ENCODE data around the gene MYH10. TPM values are rescaled to one million over a fixed set of nuclear protein-coding genes. Genes with fewer than 3 reads are reported as not detected.

The MYH10 gene
- total and polyA plus RNA-seq, 5 donors from 2014 or later, result 0.67 to 4.0 (median 1.1) TPM

DNA sequence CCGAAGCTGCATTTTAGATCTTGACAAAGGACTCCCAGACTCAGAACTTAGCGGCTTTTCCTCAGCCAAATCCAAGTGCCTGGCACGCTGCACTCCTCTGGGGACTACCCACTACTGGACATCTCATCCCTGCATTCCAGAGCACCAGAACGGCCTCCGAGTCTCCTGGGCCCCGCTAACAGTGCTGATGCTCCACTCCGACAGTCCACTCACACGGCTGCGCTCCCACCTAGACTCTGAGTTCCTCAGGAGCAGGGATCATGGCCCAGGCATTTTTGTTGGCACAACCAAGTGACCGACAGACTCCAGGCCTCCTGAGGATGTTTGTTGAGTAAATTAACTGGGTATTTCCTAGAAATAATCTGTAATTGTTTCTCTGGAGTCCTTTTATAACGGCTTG, 115.7 kb downstream of the MYH10 start:
- Histone ChIP-seq H3K4me3 (ENCODE audit: low read depth, low read length) (no peak overlapping the region), H3K4me1 (ENCODE audit: control insufficient read depth, insufficient read depth, low read length, poor library complexity, severe bottlenecking) (no peaks in the 10 kb centered on the region), H3K36me3 (ENCODE audit: control insufficient read depth, insufficient read depth, low read length) (no peaks in the 10 kb centered on the region), H3K9me3 (ENCODE audit: control insufficient read depth in 2 of 2, low read length in 2 of 2) (no peaks in the 10 kb centered on the region), H3K27ac (ENCODE audit: insufficient read depth, low read length, poor library complexity, severe bottlenecking) (no peak overlapping the region), H3K27me3 (ENCODE audit: control insufficient read depth, insufficient read depth, low read length) (no peaks in the 10 kb centered on the region)
- Mint-ChIP-seq H3K36me3 (peaks cover 15% of the 10 kb centered on the region), H3K4me3 (no peak overlapping the region), H3K4me1 (no peaks in the 10 kb centered on the region), H3K27me3 (no peaks in the 10 kb centered on the region), H3K27ac (no peak overlapping the region), H3K9me3 (no peaks in the 10 kb centered on the region)
- DNase-seq (no peak), ATAC-seq (ENCODE audit: low read depth in 2 of 2) (no peak)

DNA sequence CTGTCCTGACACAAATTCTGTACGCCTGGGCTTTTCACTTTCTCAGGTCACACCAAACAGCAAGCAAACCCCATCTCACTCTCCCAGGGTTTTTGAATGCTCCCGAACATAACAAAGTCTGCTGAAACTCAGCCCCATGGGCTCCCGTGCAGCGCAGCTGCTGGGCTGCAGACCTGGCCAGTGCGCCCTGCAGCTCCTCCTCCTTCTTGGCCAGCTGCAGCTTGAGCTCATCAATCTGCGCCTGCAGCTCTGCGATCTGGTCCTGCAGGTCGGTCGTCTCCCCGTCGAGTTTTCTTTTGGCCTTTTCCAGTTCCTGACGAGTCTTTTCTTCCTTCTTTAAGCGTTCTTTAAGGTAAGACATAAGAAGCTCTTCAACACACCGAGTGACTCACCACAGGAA, 124.4 kb downstream of the MYH10 start:
- no peaks in the 10 kb centered on the region for H3K9me3 ChIP-seq (ENCODE audit: control insufficient read depth in 2 of 2, low read length in 2 of 2)
- no peak overlapping the region for H3K4me3 ChIP-seq (ENCODE audit: low read depth, low read length)
- no peaks in the 10 kb centered on the region for H3K4me1 ChIP-seq (ENCODE audit: control insufficient read depth, insufficient read depth, low read length, poor library complexity, severe bottlenecking)
- no peak overlapping the region for H3K4me3 Mint-ChIP-seq
- no peaks in the 10 kb centered on the region for H3K36me3 ChIP-seq (ENCODE audit: control insufficient read depth, insufficient read depth, low read length)
- no peaks in the 10 kb centered on the region for H3K27me3 ChIP-seq (ENCODE audit: control insufficient read depth, insufficient read depth, low read length)
- DNase-seq, result no peak
- H3K27ac ChIP-seq (ENCODE audit: insufficient read depth, low read length, poor library complexity, severe bottlenecking), result no peak overlapping the region
- H3K9me3 Mint-ChIP-seq, result peaks cover 0 to 2% (median 0%) of the 10 kb centered on the region in 7 donors
- ATAC-seq (ENCODE audit: low read depth in 2 of 2), result no peak
- no peaks in the 10 kb centered on the region for H3K27me3 Mint-ChIP-seq
- H3K36me3 Mint-ChIP-seq, result no peaks in the 10 kb centered on the region
- H3K27ac Mint-ChIP-seq, result no peak overlapping the region
- no peaks in the 10 kb centered on the region for H3K4me1 Mint-ChIP-seq

DNA sequence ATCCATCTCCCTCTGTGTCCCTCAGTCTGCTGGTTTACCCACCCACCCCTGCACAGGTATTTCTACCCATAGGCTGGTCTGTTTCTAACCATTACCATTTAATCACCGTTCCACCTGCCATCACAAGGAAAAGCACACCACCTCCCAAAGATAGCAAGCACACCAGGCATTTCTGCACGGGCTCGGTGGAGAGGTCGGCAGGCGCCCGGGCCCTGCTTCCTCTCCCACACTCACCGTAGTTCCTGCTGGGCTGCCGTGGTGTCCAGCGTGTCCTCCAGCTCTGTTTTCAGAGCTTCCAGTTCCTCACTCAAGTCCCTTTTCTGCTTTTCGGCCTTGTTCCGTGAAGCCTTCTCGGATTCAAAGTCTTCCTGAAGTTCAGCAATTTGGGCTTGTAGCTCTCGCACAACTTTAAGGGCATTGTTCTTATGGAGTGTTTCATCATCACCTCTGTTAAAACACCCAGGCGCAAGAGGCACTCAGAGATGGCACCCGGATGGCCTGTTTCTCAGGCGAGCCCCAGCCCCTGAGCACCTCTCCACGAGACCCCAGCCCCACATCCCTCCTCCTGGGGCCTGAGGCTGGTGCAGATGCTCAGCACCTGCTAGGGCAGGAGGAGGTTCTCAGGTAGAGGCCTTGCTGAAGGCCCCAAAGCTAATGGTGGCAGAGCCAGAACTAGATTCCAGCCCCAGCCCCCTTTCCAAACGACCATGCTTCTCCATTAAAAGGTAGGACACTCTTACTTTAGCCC, 125.9 kb downstream of the MYH10 start:
- H3K36me3 Mint-ChIP-seq, result no peaks in the 10 kb centered on the region
- no peaks in the 10 kb centered on the region for H3K9me3 ChIP-seq (ENCODE audit: control insufficient read depth in 2 of 2, low read length in 2 of 2)
- no peak overlapping the region for H3K4me3 ChIP-seq (ENCODE audit: low read depth, low read length)
- no peaks in the 10 kb centered on the region for H3K4me1 ChIP-seq (ENCODE audit: control insufficient read depth, insufficient read depth, low read length, poor library complexity, severe bottlenecking)
- no peaks in the 10 kb centered on the region for H3K27me3 Mint-ChIP-seq
- H3K27ac Mint-ChIP-seq, result peak overlapping the region in 1 of 3 donors; percentile 53
- ATAC-seq (ENCODE audit: low read depth in 2 of 2) (no peak), DNase-seq (no peak)
- H3K9me3 Mint-ChIP-seq, result peaks cover 0 to 2% (median 0%) of the 10 kb centered on the region in 7 donors
- H3K27me3 ChIP-seq (ENCODE audit: control insufficient read depth, insufficient read depth, low read length), result no peaks in the 10 kb centered on the region
- no peak overlapping the region for H3K27ac ChIP-seq (ENCODE audit: insufficient read depth, low read length, poor library complexity, severe bottlenecking)
- no peaks in the 10 kb centered on the region for H3K4me1 Mint-ChIP-seq
- no peak overlapping the region for H3K4me3 Mint-ChIP-seq
- H3K36me3 ChIP-seq (ENCODE audit: control insufficient read depth, insufficient read depth, low read length), result no peaks in the 10 kb centered on the region

DNA sequence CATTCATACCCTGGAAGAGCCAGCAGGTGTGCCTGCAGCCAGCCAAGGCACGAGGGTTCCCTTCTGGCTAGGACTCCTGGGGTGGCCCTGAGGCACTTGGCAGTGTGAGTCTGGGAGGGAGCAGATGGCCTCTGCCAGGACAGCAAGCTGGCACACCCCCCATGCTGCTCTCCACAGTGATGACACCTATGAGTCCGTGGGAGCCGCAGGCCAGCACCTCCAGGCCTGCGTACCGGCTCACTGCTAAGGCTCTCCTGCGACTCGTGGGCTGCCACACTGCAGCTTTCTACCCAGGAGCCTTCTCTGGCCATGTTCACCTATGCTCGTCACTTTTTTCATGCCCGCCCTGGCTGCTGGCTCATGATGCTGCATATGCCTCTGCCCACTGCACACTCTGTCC, 126.7 kb downstream of the MYH10 start:
- no peak for DNase-seq
- Mint-ChIP-seq H3K4me3 (no peak overlapping the region), H3K9me3 (peaks cover 0 to 2% (median 0%) of the 10 kb centered on the region in 7 donors), H3K27ac (peak overlapping the region in 1 of 3 donors; percentile 44), H3K4me1 (no peaks in the 10 kb centered on the region), H3K27me3 (no peaks in the 10 kb centered on the region), H3K36me3 (no peaks in the 10 kb centered on the region)
- Histone ChIP-seq H3K27me3 (ENCODE audit: control insufficient read depth, insufficient read depth, low read length) (no peaks in the 10 kb centered on the region), H3K36me3 (ENCODE audit: control insufficient read depth, insufficient read depth, low read length) (no peaks in the 10 kb centered on the region), H3K9me3 (ENCODE audit: control insufficient read depth in 2 of 2, low read length in 2 of 2) (no peaks in the 10 kb centered on the region), H3K4me3 (ENCODE audit: low read depth, low read length) (no peak overlapping the region), H3K27ac (ENCODE audit: insufficient read depth, low read length, poor library complexity, severe bottlenecking) (no peak overlapping the region), H3K4me1 (ENCODE audit: control insufficient read depth, insufficient read depth, low read length, poor library complexity, severe bottlenecking) (no peaks in the 10 kb centered on the region)
- ATAC-seq (ENCODE audit: low read depth in 2 of 2), result no peak

DNA sequence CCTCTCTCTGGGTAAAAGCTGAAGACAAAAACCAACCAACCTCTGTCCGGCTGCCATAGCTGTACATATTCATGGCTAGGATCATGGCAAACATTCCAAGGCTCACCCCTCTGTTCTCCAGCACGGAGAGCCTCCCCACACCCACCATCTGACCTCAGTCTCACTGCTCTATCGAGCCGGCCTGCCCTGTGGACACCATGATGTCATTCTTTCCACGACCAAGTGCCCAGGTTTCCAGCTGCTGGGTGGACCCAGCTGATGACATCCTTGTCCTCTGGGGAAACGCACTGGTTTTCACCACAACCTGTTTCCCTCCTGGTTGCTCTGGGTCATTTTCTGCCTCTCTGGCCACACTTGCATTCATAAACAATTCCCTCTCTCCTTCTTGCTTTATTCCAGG, 127.2 kb downstream of the MYH10 start:
- H3K9me3 Mint-ChIP-seq, result peaks cover 0 to 2% (median 0%) of the 10 kb centered on the region in 7 donors
- ATAC-seq (ENCODE audit: low read depth in 2 of 2), result no peak

DNA sequence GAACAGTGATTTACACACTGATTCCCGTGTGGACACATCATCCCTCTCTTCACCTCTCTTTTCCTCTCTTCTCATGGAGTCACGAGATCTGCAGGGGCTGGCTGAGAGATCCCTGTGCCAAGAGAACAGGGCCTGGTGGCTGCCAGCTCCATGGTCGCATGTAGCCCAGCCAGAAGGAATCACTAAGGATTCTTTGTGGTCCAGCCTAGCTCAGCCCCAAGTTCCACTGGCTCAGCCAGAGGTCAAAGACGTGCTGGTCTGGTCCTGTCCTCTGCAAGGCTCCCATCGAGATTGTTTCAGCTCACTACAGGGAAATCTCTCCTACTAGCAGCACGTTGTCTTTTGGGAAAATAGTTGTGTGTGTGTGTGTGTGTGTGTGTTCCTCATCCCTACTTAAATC, 128.4 kb downstream of the MYH10 start:
- H3K27me3 Mint-ChIP-seq, result no peaks in the 10 kb centered on the region
- peaks cover 0 to 2% (median 0%) of the 10 kb centered on the region in 7 donors for H3K9me3 Mint-ChIP-seq
- H3K4me1 Mint-ChIP-seq, result no peaks in the 10 kb centered on the region
- no peaks in the 10 kb centered on the region for H3K4me1 ChIP-seq (ENCODE audit: control insufficient read depth, insufficient read depth, low read length, poor library complexity, severe bottlenecking)
- no peak overlapping the region for H3K4me3 Mint-ChIP-seq
- no peaks in the 10 kb centered on the region for H3K27me3 ChIP-seq (ENCODE audit: control insufficient read depth, insufficient read depth, low read length)
- no peak overlapping the region for H3K4me3 ChIP-seq (ENCODE audit: low read depth, low read length)
- peak overlapping the region in 1 of 3 donors; percentile 39 for H3K27ac Mint-ChIP-seq
- ATAC-seq (ENCODE audit: low read depth in 2 of 2) (no peak), DNase-seq (no peak)
- H3K36me3 Mint-ChIP-seq, result no peaks in the 10 kb centered on the region
- H3K9me3 ChIP-seq (ENCODE audit: control insufficient read depth in 2 of 2, low read length in 2 of 2), result no peaks in the 10 kb centered on the region
- no peaks in the 10 kb centered on the region for H3K36me3 ChIP-seq (ENCODE audit: control insufficient read depth, insufficient read depth, low read length)
- no peak overlapping the region for H3K27ac ChIP-seq (ENCODE audit: insufficient read depth, low read length, poor library complexity, severe bottlenecking)

More for the DNA sequence above, 127.2 kb downstream of the MYH10 start:
- H3K27me3 ChIP-seq (ENCODE audit: control insufficient read depth, insufficient read depth, low read length), result no peaks in the 10 kb centered on the region
- Mint-ChIP-seq H3K27me3 (no peaks in the 10 kb centered on the region), H3K27ac (peak overlapping the region in 1 of 3 donors; percentile 44), H3K4me3 (no peak overlapping the region), H3K36me3 (no peaks in the 10 kb centered on the region), H3K4me1 (no peaks in the 10 kb centered on the region)
- H3K36me3 ChIP-seq (ENCODE audit: control insufficient read depth, insufficient read depth, low read length), result no peaks in the 10 kb centered on the region
- no peaks in the 10 kb centered on the region for H3K4me1 ChIP-seq (ENCODE audit: control insufficient read depth, insufficient read depth, low read length, poor library complexity, severe bottlenecking)
- H3K4me3 ChIP-seq (ENCODE audit: low read depth, low read length), result no peak overlapping the region
- H3K9me3 ChIP-seq (ENCODE audit: control insufficient read depth in 2 of 2, low read length in 2 of 2), result no peaks in the 10 kb centered on the region
- DNase-seq, result no peak
- no peak overlapping the region for H3K27ac ChIP-seq (ENCODE audit: insufficient read depth, low read length, poor library complexity, severe bottlenecking)

DNA sequence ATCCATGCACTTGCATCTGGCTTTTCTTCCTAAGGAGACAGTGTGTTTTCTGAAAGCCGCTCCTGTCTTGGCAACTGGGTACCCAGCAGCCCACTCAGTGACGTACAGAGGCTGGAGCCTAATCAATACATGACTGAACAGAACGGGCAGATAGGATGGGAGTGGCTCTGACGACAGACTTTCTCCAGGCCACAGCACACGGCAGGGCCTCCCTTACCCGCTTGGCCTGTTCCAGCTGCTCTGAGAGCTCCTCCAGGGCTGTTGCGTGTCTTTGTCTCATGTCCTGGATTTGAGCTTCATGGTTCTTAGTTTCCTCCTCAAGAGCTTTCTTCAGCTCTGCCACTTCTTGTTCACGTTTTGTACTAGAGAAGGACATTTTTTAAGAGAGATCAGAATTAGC, 129.9 kb downstream of the MYH10 start:
- peaks cover 0 to 2% (median 0%) of the 10 kb centered on the region in 7 donors for H3K9me3 Mint-ChIP-seq
- H3K27ac Mint-ChIP-seq, result no peak overlapping the region
- no peak overlapping the region for H3K4me3 ChIP-seq (ENCODE audit: low read depth, low read length)

DNA sequence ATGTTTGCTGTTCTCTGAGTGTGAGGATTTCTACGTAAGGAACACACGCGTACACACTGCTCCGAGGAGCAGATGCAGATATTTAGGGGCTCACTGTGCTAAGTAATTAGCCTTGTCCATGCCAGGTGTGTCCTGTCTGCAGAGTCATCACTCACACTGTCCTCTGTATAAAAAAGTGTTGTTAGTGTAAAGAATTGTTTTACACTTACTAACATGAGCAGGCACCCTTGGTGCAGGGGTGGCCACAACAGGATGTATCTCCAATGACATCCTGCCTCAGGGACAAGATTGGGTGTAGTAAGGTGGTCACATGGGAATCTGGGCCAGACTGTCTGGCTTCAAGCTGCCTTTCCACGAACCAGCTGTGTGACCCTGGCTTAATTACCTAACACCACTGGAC, 130.9 kb downstream of the MYH10 start:
- Histone ChIP-seq H3K4me1 (ENCODE audit: control insufficient read depth, insufficient read depth, low read length, poor library complexity, severe bottlenecking) (no peaks in the 10 kb centered on the region), H3K27me3 (ENCODE audit: control insufficient read depth, insufficient read depth, low read length) (no peaks in the 10 kb centered on the region), H3K27ac (ENCODE audit: insufficient read depth, low read length, poor library complexity, severe bottlenecking) (no peak overlapping the region), H3K36me3 (ENCODE audit: control insufficient read depth, insufficient read depth, low read length) (no peaks in the 10 kb centered on the region), H3K9me3 (ENCODE audit: control insufficient read depth in 2 of 2, low read length in 2 of 2) (no peaks in the 10 kb centered on the region), H3K4me3 (ENCODE audit: low read depth, low read length) (no peak overlapping the region)
- Mint-ChIP-seq H3K27ac (no peak overlapping the region), H3K36me3 (no peaks in the 10 kb centered on the region), H3K4me1 (no peaks in the 10 kb centered on the region), H3K9me3 (no peaks in the 10 kb centered on the region), H3K4me3 (no peak overlapping the region), H3K27me3 (no peaks in the 10 kb centered on the region)
- DNase-seq (peak in 1 of 3 donors; percentile 34), ATAC-seq (ENCODE audit: low read depth in 2 of 2) (no peak)

More for the DNA sequence above, 129.9 kb downstream of the MYH10 start:
- H3K36me3 ChIP-seq (ENCODE audit: control insufficient read depth, insufficient read depth, low read length), result no peaks in the 10 kb centered on the region
- Mint-ChIP-seq H3K27me3 (no peaks in the 10 kb centered on the region), H3K4me3 (no peak overlapping the region), H3K36me3 (no peaks in the 10 kb centered on the region), H3K4me1 (no peaks in the 10 kb centered on the region)
- H3K27me3 ChIP-seq (ENCODE audit: control insufficient read depth, insufficient read depth, low read length), result no peaks in the 10 kb centered on the region
- ATAC-seq (ENCODE audit: low read depth in 2 of 2) (no peak), DNase-seq (no peak)
- no peak overlapping the region for H3K27ac ChIP-seq (ENCODE audit: insufficient read depth, low read length, poor library complexity, severe bottlenecking)
- no peaks in the 10 kb centered on the region for H3K4me1 ChIP-seq (ENCODE audit: control insufficient read depth, insufficient read depth, low read length, poor library complexity, severe bottlenecking)
- no peaks in the 10 kb centered on the region for H3K9me3 ChIP-seq (ENCODE audit: control insufficient read depth in 2 of 2, low read length in 2 of 2)

All from CD4-positive, CD25-positive, alpha-beta regulatory T cell (primary cell).